COLO668 (cell line): ENCODE results near the gene LONRF3.
"Not testable (repeated sequence)": the region's sequence is repeated elsewhere in the genome, so short reads cannot be mapped to it uniquely, and the experiment has no call there.

Source experiments
- DNase-seq: peaks from one replicate; lab custom pipeline; 2025; ENCODE audit not compliant: unreplicated experiment; lab: John Stamatoyannopoulos, UW

LONRF3 gene

DNA sequence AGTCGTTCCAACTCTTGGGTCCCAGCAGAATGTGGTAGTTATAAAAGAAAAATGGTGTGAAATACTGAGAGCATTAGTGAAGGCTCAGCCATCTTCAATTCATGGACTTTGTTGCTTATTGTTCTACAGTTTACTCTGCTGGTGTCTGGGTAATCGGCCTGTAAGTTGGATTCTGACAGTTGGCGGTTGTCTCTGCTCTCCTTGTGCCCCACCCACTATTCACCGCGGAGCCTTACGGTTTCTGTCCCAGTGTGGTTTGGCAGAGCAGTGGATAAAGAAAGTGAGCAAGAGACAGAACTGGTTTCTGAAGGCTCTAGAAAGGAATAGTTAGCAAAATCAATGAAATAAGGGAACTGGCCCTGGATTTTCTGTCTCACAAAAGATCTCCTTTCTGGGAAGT is 9.1 kb downstream of the LONRF3 start:
- DNase-seq = no peak

DNA sequence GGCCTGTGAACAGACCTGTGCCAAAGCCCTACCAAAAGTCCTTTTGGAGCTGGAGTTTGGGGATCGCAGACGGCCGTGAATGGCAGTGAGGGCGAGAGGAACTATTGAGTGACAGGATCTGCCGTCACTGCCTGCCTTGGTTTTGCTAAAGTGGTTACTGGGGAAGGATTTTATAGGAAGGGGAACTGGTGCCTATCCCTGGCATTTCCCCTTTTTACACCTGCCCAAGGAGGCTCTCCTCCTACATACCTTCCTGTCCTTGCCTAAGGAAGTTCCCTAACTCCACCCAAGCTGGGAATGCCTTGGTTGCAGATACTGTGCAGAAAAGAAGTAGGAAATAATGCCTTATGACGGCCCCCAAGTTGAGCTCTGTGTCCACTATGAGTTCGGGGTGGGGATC is 14.5 kb downstream of the LONRF3 start:
- DNase-seq = no peak

- no peak for DNase-seq
Observed at GRCh38 chrX:118989886-118990285, 15.5 kb downstream of the LONRF3 start.

- DNase-seq = no peak
Observed at GRCh38 chrX:118990512-118991227, 16.3 kb downstream of the LONRF3 start.

- DNase-seq = peak; percentile 1
Observed at GRCh38 chrX:118992441-118993121, 18.2 kb downstream of the LONRF3 start.

GRCh38 chrX:119003462-119003861 is 29.0 kb downstream of the LONRF3 start:
- no peak for DNase-seq

- DNase-seq = peak; percentile 39
Observed at GRCh38 chrX:119004920-119005524, 30.6 kb downstream of the LONRF3 start.

- DNase-seq = no peak
Observed at GRCh38 chrX:119007189-119007770, 32.9 kb downstream of the LONRF3 start.

DNA sequence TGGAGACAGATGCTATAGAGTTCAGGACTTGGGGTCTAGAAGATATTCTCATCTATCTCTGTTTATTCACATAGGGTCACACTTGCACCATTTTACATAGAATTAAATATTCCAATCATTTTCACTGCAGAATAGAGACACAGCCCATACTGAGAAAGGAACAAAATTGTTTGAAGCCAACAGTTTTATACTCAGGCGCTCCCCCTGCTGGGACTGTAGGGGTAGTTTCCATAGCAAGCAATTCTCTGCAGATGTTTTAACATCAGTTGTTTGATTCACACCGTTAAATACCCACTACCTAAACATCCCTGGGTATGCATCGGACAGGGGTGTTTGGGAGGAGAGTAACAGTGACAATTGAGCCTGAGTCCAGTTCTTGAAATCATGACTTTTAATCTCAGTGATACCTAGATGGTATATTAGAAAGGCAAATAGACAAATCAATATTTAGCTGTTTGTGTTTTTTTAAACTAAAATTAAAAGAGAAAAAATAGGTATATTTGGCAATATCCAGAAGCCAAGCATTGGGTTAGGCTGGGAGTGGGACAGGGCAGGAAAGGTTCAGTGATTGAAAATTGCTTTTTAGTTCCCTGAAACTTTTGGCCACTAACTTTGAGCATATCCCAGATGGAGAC is 33.8 kb downstream of the LONRF3 start:
- DNase-seq = peak; percentile 19

- no peak for DNase-seq
Observed at GRCh38 chrX:119009071-119009470, 34.7 kb downstream of the LONRF3 start.

GRCh38 chrX:119010491-119010890 is 36.1 kb downstream of the LONRF3 start:
- DNase-seq = no peak

GRCh38 chrX:119013164-119013563 is 38.7 kb downstream of the LONRF3 start:
- DNase-seq = no peak

GRCh38 chrX:119015407-119016237 is 41.2 kb downstream of the LONRF3 start:
- DNase-seq = no peak

GRCh38 chrX:119017077-119017476 is 42.7 kb downstream of the LONRF3 start:
- no peak for DNase-seq

DNA sequence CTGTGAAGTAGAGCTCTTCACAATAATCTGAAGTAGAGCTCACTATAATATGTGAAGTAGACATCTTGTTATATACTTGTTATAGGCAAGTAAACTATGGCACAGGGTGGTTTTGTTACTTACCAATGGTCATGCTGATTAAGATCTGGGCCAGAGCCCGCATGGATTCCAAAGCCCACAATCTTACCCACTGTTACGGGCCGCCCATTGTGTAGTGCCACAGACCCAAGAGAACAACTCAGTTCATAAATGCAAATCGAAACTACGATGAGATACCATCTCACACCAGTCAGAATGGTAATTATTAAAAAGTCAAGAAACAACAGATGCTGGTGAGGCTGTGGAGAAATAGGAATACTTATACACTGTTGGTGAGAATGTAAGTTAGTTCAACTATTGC is 51.5 kb downstream of the LONRF3 start:
- no peak for DNase-seq

DNA sequence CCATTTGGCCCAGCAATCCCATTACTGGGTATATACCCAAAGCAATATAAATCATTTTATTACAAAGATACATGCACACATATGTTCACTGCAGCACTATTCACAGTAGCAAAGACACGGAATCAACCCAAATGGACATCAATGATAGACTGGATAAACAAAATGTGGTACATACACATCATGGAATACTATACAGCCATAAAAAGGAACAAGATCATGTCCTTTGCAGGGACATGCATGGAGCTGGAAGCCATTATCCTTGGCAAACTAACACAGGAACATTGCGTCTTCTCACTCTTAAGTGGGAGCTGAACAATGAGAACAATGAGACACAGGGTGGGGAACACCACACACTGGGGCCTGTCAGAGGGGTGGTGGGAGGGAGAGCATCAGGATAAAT is 51.9 kb downstream of the LONRF3 start:
- not testable (repeated sequence) for DNase-seq

- not testable (repeated sequence) for DNase-seq
Observed at GRCh38 chrX:119027960-119028732, 53.7 kb downstream of the LONRF3 start.

GRCh38 chrX:119028733-119029330 is 54.4 kb downstream of the LONRF3 start:
- DNase-seq = no peak

DNA sequence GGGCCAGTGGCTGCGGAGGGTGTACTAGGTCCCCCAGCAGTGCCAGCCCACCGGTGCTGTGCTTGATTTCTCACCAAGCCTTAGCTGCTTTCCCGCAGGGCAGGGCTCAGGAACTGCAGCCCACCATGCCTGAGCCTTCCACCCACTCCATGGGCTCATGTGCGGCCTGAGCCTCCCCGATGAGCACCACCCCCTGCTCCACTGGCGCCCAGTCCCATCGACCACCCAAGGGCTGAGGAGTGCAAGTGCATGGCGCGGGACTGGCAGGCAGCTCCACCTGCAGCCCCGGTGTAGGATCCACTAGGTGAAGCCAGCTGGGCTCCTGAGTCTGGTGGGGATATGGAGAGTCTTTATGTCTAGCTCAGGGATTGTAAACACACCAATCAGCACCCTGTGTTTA is 55.2 kb downstream of the LONRF3 start:
- not testable (repeated sequence) for DNase-seq
